Smooth muscle cell of the brain vasculature (primary cell): Measurements from ENCODE around the gene C1S.
"Not testable (repeated sequence)": the region's sequence is repeated elsewhere in the genome, so short reads cannot be mapped to it uniquely, and the experiment has no call there.

ENCODE experiments used
- DNase-seq: peaks from one replicate; pipeline ENCODE4 v3.0.0-alpha.2; 2012; ENCODE audit warnings: low read depth, low spot score

C1S gene

GRCh38 chr12:7046383-7047105, 14.0 kb upstream of the C1S start:
- no peak for DNase-seq

DNA sequence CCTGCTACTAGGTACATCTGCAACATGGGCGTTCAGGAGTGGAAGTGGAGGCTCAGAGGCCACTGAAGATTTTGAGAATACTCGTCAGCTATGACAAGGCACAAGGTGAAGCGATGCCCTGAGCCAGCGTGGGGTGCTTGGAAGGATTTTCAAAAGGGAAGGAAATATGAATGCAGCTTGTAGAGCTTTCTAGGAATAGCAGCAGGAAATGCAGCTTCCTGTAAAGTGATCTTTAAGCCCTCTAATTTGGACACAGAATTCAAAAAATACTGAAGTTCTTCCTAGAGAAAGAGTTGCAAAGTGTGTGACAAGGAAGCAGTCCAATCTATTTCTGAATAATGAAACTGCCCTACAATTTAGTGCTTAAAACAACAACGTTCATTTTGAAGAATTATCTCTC, 13.2 kb upstream of the C1S start:
- DNase-seq: no peak

DNA sequence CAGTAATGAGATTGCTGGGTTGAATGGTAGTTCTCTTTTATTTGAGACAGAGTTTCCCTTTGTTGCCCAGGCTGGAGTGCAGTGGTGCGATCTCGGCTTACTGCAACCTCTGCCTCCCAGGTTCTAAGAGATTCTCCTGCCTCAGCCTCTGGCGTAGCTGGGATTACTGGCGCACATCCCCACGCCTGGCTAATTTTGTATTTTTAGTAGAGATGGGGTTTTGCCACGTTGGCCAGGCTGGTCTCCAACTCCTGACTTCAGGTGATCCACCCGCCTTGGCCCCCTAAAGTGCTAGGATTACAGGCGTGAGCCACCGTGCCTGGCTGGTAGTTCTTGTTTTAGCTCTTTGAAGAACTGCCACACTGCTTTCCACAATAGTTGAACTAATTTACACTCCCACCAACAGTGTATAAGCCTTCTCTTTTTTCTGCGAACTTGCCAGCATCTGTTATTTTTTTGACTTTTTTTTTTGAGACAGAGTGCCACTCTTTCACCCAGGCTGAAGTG, 11.0 kb upstream of the C1S start:
- not testable (repeated sequence) for DNase-seq

DNA sequence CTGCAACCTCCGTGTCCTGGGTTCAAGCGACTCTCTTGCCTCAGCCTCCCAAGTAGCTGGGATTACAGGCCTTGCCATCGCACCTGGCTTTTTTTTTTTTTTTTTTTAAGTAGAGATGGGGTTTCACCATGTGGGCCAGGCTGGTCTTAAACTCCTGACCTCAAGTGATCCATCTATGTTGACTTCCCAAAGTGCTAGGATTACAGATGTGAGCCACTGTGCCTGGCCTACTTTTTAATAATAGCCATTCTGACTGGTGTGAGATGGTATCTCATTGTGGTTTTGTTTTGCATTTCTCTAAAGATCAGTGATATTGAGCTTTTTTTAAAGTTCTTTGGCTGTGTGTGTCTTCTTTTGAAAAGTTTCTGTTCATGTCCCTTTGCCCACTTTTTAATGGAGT, 10.5 kb upstream of the C1S start:
- DNase-seq: not testable (repeated sequence)

GRCh38 chr12:7054925-7055324, 5.6 kb upstream of the C1S start:
- DNase-seq: no peak

DNA sequence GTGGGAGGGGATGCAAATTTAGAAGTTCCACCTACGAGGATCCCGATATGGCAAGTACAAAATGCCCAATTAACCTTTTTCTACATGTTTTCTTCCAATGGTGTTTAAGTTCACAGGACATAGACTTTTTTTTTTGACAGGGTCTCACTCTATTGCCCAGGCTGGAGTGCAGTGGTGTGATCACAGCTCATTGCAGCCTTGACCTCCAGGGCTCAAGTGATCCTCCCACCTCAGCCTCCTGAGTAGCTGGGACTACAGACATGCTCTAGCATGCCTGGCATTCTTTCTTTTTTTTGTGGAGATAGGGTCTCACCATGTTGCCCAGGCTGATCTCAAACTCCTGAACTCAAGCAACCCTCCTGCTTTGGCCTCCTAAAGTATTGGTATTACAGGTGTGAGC, 4.8 kb upstream of the C1S start:
- not testable (repeated sequence) for DNase-seq

DNA sequence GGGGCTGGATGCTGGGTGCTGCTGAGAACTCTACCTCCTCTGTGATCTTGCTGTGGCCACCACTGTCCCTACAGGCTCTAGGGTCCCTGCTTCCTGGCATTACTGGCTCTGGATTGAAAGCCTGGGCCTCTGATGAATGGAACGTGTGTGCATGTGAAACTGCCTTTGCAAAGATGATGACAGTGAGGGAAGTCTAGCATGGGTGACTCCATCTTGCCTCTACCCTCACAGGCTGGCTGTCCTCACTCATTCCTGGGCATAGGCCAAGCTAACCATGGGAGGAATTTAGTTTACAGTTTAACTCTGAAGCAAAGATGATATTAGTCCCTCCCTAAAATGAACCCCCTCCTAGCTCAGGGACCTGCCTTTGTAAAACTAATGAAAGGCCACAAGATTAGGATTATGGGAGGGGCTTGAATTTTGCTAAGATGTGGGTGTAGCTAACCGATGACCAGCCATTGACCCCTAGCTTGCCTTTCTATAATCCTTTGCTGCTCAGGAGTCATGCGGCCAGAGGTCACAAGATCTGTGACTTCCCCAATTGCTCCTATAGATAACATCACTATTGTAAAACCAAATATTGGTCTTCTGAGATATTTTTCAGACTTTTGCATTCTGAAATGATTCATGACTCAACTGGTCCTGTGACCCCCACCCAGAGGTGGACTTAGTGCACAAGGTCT, 2.2 kb upstream of the C1S start:
- DNase-seq: no peak

GRCh38 chr12:7058850-7059395, 1.6 kb upstream of the C1S start:
- no peak for DNase-seq

- no peak for DNase-seq
These were observed 738 bp upstream of the C1S start for GRCh38 chr12:7059780-7060179.

- no peak for DNase-seq
These were observed 620 bp downstream of the C1S start for GRCh38 chr12:7061138-7061537.

DNA sequence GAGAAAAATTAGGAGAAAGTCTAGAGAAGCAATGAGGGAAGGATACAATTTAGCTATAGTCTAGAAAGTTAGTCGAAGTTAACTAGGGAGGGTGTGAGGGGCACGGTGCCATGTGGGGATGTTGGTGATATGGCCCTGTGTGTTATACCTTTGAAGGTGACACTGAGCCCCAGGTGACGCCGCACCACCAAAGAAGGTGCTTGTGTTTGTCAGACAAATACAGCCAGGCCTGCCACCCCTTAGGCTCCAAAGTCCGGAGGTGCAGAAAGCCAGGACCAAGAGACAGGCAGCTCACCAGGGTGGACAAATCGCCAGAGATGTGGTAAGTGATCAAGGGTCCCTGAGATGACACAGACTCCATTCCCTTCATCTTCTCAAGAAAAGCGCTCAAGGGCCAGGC, 1.1 kb downstream of the C1S start:
- DNase-seq: no peak

- DNase-seq: no peak
These were observed 4.0 kb downstream of the C1S start for GRCh38 chr12:7064516-7064915.

DNA sequence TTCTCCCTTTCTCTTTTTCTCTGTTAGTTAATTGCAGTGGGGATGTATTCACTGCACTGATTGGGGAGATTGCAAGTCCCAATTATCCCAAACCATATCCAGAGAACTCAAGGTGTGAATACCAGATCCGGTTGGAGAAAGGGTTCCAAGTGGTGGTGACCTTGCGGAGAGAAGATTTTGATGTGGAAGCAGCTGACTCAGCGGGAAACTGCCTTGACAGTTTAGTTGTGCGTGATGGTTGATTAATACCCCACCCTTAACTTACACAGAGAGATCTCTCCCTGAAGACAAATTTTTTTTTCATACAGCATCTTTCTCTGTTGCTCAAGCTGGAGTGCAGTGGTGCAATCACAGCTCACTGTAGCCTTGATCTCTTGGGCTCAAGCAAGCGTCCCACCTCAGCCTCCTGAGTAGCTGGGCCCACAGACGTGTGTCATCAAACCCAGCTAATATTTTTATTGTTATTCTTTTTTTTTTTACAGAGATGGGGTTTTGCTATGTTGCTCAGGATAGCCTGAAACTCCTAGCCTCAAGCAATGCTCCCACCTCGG, 4.6 kb downstream of the C1S start:
- DNase-seq: no peak

GRCh38 chr12:7066596-7066995, 6.1 kb downstream of the C1S start:
- no peak for DNase-seq

DNA sequence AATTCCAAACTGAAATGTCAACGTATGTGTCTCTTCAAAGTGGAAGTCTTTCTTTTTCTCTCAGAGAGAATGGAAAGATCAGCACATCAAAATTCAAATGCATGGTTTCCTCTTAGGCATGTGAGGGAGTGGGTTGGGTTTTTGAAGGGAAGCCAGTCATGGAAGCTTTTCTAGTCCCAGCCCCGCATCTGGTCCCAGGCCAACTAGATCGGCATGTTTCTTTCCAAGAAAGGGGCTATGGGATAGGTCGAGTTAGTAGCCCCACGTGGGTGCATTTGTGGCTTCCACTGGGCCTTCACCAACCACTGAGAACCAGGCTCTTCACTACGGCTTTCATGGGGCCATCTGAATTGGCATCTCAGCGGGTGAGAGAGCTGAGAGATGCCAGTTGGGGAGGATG, 6.6 kb downstream of the C1S start:
- no peak for DNase-seq

- no peak for DNase-seq
These were observed 7.9 kb downstream of the C1S start for GRCh38 chr12:7068240-7068993.

GRCh38 chr12:7068994-7069346, 8.5 kb downstream of the C1S start:
- DNase-seq: no peak

DNA sequence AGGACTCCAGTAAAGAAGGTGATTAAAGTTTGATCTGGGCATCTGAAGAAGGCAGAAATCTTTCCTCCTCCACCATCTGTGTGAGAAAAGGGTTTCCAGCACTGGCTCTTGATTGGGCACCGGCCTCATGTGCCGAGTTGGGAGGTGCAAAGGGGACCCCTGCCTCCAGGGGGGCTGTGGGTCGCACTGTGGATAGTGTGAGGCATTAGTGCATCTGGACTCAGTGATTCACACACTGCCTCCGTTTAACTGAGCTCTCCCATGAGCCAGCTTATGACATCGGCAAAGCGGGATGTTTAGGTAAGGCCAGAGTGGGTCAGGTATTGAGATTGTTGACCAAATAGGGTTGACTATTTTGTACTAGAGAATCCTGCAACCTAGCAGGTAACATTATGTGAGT, 8.9 kb downstream of the C1S start:
- no peak for DNase-seq

DNA sequence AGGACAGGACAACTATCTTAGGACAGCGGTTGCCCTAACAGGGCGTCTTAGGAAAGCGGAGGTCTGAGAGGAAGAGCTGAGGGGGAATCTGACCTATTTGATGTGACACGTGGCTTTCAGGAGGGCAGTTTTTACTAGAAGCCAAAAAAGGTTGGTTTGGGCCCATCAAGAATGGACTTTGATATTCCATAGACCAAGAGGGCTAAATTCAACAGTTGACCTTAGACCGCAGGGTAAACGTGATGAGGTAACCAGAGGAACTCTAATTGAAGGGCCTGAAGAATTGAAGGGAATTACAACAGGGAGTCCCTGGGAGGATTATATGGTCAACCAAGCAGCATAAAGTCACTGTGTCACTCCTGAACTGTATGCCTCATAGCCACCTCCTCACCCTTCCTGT, 11.5 kb downstream of the C1S start:
- no peak for DNase-seq

DNA sequence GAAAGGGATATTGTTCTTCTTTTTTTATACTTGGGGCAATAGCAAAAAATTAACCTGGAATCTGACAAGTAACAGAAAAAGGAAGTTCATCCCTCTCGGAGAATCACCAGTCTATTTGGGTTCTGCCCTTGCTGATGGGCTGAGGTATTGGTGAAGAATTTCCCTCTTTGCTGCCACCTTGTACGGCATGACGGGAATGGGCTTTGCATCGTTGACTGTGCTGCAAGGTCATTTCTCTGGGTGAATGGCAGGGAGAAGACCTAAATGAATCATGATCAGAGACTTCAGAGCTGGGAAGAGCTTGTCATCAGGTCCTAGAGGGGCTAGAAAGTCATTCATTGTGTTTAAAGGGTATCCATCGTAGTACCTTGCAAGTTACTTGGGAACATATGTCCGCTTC, 12.0 kb downstream of the C1S start:
- DNase-seq: no peak

- DNase-seq: no peak
These were observed 13.4 kb downstream of the C1S start for GRCh38 chr12:7073946-7074345.

DNA sequence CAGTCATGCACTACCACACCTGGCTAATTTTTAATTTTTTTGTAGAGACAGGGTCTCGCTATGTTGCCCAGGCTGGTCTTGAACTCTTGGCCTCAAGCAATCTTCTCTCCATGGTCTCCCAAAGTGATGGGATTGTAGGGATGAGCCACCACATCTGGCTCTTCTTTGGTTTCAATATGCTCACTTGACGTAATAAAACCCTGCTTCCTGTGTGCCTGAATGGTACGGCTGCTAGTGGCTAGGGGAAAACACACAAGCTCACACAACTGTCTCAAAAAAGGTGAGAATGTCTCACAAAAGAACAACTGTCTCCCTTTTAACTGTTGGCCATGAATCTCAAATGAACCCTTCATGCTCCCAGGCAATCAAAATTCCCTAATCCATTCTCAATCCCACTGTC, 15.0 kb downstream of the C1S start:
- no peak for DNase-seq
